Endothelial cell of umbilical vein (primary cell): ENCODE measurements around the gene FAM20A. TPM values are rescaled to one million over a fixed set of nuclear protein-coding genes. Genes with fewer than 3 reads are reported as not detected.
"Not testable (repeated sequence)": the region's sequence is repeated elsewhere in the genome, so short reads cannot be mapped to it uniquely, and the experiment has no call there.

Experiments used
- BruUV-seq: library from RNA; stranded (reverse); fragments of 400-500 nt; replicated peaks from 2 replicates; lab custom pipeline; 2021; lab: Mats Ljungman, UMichigan
- CTCF ChIA-PET: fragments of 300-600, 350-600 bp; sonication (Branson Sonifier 250); formaldehyde crosslinking; loops from one replicate; lab custom pipeline; 2021; ENCODE audit warnings: antibody characterized with exemption, inconsistent platforms; lab: Charles Lee
- POLR2A ChIA-PET: fragments of 300-600, 350-600 bp; sonication (Branson Sonifier 250); formaldehyde crosslinking; loops from one replicate; lab custom pipeline; 2021; ENCODE audit warnings: antibody characterized with exemption, inconsistent platforms; lab: Charles Lee
- DNase-seq: peaks from one replicate; pipeline ENCODE4 v3.0.0-alpha.2; 2011; ENCODE audit warnings: low read depth, low spot score
- FAIRE-seq: peaks from 2 replicates; lab custom pipeline; 2011; peaks lifted over from hg19 to GRCh38; lab: Jason Lieb, UNC
- H2AFZ ChIP-seq: 2 replicates; pipeline ENCODE4 v1.6.0; 2012; ENCODE audit warnings: low read depth, low read length, control low read depth, inconsistent platforms
- H3K27ac ChIP-seq: 2 replicates; pipeline ENCODE4 v1.5.1; 2011; ENCODE audit warnings: low read depth, mild to moderate bottlenecking, control low read depth, low read length, moderate library complexity; ENCODE audit not compliant: insufficient read depth
- H3K27me3 ChIP-seq, 2 experiments: 2 replicates each; pipeline versions ENCODE4 v1.6.0 to v1.6.1; 2011; ENCODE audit warnings: low read length in 2 of 2, mixed read lengths in 1 of 2; ENCODE audit not compliant: control insufficient read depth in 2 of 2, insufficient read depth in 2 of 2
- H3K36me3 ChIP-seq, 2 experiments: 2 replicates in 1 of 2; 3 replicates in 1 of 2; pipeline ENCODE4 v1.5.1; 2011; ENCODE audit warnings: low read length in 2 of 2, mild to moderate bottlenecking in 1 of 2, moderate library complexity in 1 of 2; ENCODE audit not compliant: control insufficient read depth in 2 of 2, insufficient read depth in 2 of 2; ENCODE audit errors: extremely low read depth in 1 of 2
- H3K4me1 ChIP-seq: 3 replicates; pipeline ENCODE4 v1.5.1; 2011; ENCODE audit warnings: mild to moderate bottlenecking, low read length; ENCODE audit not compliant: control insufficient read depth, insufficient read depth; ENCODE audit errors: extremely low read depth
- H3K4me2 ChIP-seq: 2 replicates; pipeline ENCODE4 v1.6.1; 2011; ENCODE audit warnings: low read length, control low read depth, mixed read lengths; ENCODE audit not compliant: insufficient read depth
- H3K4me3 ChIP-seq, 3 experiments: fragments of 200-600 bp in 1 of 3; sonication (generic), shearing (Covaris generic) in 1 of 3; replicated peaks in 1 of 3; 2 replicates each; pipeline ENCODE4 v1.5.1; 2011 to 2016; ENCODE audit warnings: control low read depth in 3 of 3, low read length in 3 of 3, mild to moderate bottlenecking in 2 of 3, inconsistent platforms in 1 of 3, low read depth in 1 of 3, moderate library complexity in 1 of 3; ENCODE audit not compliant: insufficient read depth in 1 of 3
- H3K79me2 ChIP-seq: 2 replicates; pipeline ENCODE4 v1.6.0; 2012; ENCODE audit warnings: low read length, inconsistent platforms; ENCODE audit not compliant: control insufficient read depth, insufficient read depth
- H3K9ac ChIP-seq: replicated peaks from 2 replicates; pipeline ENCODE3; 2011; ENCODE audit warnings: low read length, control low read depth; ENCODE audit not compliant: insufficient read depth; ENCODE audit errors: extremely low read depth
- H3K9me1 ChIP-seq: replicated peaks from 3 replicates; pipeline ENCODE4 v1.6.0; 2011; ENCODE audit warnings: mild to moderate bottlenecking, low read length; ENCODE audit not compliant: control insufficient read depth, insufficient read depth; ENCODE audit errors: extremely low read depth
- H3K9me3 ChIP-seq: replicated peaks from 2 replicates; pipeline ENCODE4 v1.5.1; 2012; ENCODE audit warnings: low read length, inconsistent platforms; ENCODE audit not compliant: control insufficient read depth, insufficient read depth
- H4K20me1 ChIP-seq: replicated peaks from 2 replicates; pipeline ENCODE3; 2011; ENCODE audit warnings: mild to moderate bottlenecking, low read length; ENCODE audit not compliant: control insufficient read depth, insufficient read depth; ENCODE audit errors: extremely low read depth
- EZH2 ChIP-seq: IDR thresholded peaks from 2 replicates; pipeline ENCODE4 v1.6.1; 2012; ENCODE audit warnings: borderline replicate concordance, low read depth, mild to moderate bottlenecking, moderate library complexity, low read length, inconsistent platforms; ENCODE audit not compliant: severe bottlenecking
- FOS ChIP-seq: IDR thresholded peaks from 2 replicates; pipeline ENCODE4 v1.6.1; 2011; ENCODE audit warnings: mild to moderate bottlenecking, low read length, moderate library complexity, borderline replicate concordance; ENCODE audit not compliant: insufficient read depth
- GATA2 ChIP-seq: IDR thresholded peaks from 2 replicates; pipeline ENCODE4 v1.7.0; 2011; ENCODE audit warnings: low read depth, mild to moderate bottlenecking, moderate library complexity, mixed read lengths, low read length; ENCODE audit not compliant: insufficient read length, insufficient read depth
- JUN ChIP-seq: IDR thresholded peaks from 2 replicates; pipeline ENCODE4 v1.6.1; 2011; ENCODE audit warnings: borderline replicate concordance, low read depth; ENCODE audit not compliant: insufficient read length, insufficient read depth
- MYC ChIP-seq: IDR thresholded peaks from one replicate; pipeline ENCODE4 v1.6.1; 2011; ENCODE audit warnings: mild to moderate bottlenecking, low read depth, low read length
- POLR2A ChIP-seq: IDR thresholded peaks from 2 replicates; pipeline ENCODE4 v1.6.1; 2012; ENCODE audit warnings: low read depth, mild to moderate bottlenecking, control low read depth, low read length
- POLR2AphosphoS5 ChIP-seq: IDR thresholded peaks from 2 replicates; pipeline ENCODE4 v1.6.1; 2012; ENCODE audit warnings: low read depth, mild to moderate bottlenecking, control low read depth, low read length, moderate library complexity; ENCODE audit not compliant: insufficient read depth
- dilution Hi-C: fragments of 300-500 bp; cut with MboI; formaldehyde crosslinking; loops from one replicate; pipeline ENCODE4 v1.15.0; 2019; ENCODE audit warnings: low sequenced_read_pairs; ENCODE audit not compliant: extremely low pct_ligation_motif_present
- intact Hi-C: fragments of 100-400 bp; cut with micrococcal nuclease; formaldehyde crosslinking; loops from one replicate; pipeline ENCODE4 v1.10.0; 2022
- polyA plus RNA-seq, 4 experiments: library from polyadenylated mRNA; depleted of rRNA in 3 of 4; stranded (reverse) in 3 of 4; unstranded in 1 of 4; fragments of >200 nt; gene quantifications; 2 replicates each; pipeline versions ENCODE4 v1.2.1 to v1.2.3, GENCODE V29; 2011 to 2012; ENCODE audit warnings: missing spikeins in 1 of 4
- total RNA-seq: library from RNA; stranded (reverse); gene quantifications from 2 replicates; pipeline ENCODE4 v1.2.3, GENCODE V29; 2021
- TF ChIP-seq, protein P1 (sequence below), 2 donors: IDR thresholded peaks; 1 replicate in 1 of 2; 2 replicates in 1 of 2; pipeline ENCODE4 v1.5.1; 2011; ENCODE audit warnings: low read length in 2 of 2, mild to moderate bottlenecking in 2 of 2, moderate library complexity in 2 of 2, control low read depth in 1 of 2, inconsistent platforms in 1 of 2, low read depth in 1 of 2; ENCODE audit not compliant: insufficient read depth in 1 of 2; ENCODE audit errors: extremely low read depth in 1 of 2
- TF ChIP-seq, protein P2 (sequence below): IDR thresholded peaks from 2 replicates; pipeline ENCODE4 v1.6.1; 2011; ENCODE audit not compliant: insufficient read depth, insufficient read length

The FAM20A gene
- total and polyA plus RNA-seq, 2 donors (not counting 3 experiments of a cell fraction or from before 2014, with no cell fraction given): not detected

DNA sequence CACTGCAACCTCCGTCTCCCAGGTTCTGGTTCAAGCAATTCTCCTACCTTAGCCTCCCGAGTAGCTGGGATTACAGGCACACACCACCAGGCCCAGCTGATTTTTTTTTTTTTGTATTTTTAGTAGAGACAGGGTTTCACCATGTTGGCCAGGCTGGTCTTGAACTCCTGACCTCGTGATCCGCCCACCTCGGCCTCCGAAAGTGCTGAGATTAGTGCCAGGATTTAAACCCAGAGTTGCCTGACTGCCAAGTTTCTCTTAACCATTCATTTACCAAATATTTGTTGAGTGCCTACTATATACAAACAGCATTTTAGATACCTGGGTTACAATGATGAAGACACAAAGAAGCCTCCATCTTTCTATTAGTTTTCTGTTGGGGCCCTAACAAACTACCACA lies 18.3 kb downstream of the FAM20A start:
- H3K4me1 ChIP-seq, H3K36me3 ChIP-seq, CTCF ChIA-PET, H3K9me3 ChIP-seq, H3K9me1 ChIP-seq, H4K20me1 ChIP-seq, H3K9ac ChIP-seq, H3K27ac ChIP-seq, H2AFZ ChIP-seq, dilution Hi-C loops, H3K79me2 ChIP-seq, H3K27me3 ChIP-seq, DNase-seq, intact Hi-C loops, H3K4me2 ChIP-seq, FAIRE-seq, POLR2A ChIA-PET, H3K4me3 ChIP-seq, BruUV-seq: not testable (repeated sequence)

DNA sequence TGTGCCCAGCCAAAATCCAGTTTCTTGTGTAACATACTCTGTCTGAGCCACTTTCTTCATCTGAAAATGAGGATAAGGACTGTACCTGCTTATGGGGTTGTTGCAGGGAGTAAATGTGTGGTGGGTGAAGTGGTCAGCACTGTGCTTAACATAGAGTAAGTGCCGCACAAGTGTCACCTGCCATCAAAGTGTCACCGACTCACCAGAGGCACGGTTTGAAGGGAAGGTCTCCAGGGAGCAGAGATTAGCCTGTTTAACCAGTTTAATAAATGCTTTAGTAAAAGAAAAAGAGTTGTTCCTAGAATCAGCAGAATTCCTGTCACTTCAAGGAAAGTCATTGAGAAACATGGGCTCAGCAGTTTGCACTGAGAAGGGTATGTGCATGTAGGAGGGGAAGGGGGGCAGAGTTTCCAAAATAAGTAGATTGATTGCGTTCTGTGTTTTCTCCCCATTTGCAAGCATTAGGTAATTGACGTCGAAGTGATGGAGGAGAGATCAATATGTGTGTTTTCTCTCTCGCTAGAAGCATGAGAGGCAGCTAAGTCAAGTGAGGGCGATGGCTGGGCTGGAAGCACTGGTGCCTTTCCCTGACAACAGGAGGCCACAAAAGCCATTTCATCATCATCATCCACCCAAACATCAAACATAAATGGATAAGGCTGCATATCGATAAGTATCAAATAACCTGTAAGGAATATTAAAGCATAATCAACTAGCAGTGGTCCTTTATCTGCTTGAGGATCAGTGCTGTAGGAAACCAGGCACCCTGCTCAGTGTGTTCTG lies 19.1 kb downstream of the FAM20A start:
- dilution Hi-C loops (no loop called here), intact Hi-C loops (no loop called here)
- FAIRE-seq (no peak), DNase-seq (no peak)
- Histone ChIP-seq H2AFZ (no peak overlapping the region), H3K79me2 (no peaks in the 10 kb centered on the region), H4K20me1 (no peaks in the 10 kb centered on the region), H3K36me3 (no peaks in the 10 kb centered on the region), H3K4me3 (no peak overlapping the region), H3K4me1 (no peaks in the 10 kb centered on the region), H3K27ac (no peak overlapping the region), H3K9me3 (no peaks in the 10 kb centered on the region), H3K9me1 (no peaks in the 10 kb centered on the region), H3K9ac (no peak overlapping the region), H3K4me2 (no peak overlapping the region), H3K27me3 (peaks cover 4 to 8% of the 10 kb centered on the region in 2 experiments)
- POLR2A ChIA-PET: no interaction called here
- TF ChIP-seq FOS: no peak
- TF ChIP-seq, protein P1, sequence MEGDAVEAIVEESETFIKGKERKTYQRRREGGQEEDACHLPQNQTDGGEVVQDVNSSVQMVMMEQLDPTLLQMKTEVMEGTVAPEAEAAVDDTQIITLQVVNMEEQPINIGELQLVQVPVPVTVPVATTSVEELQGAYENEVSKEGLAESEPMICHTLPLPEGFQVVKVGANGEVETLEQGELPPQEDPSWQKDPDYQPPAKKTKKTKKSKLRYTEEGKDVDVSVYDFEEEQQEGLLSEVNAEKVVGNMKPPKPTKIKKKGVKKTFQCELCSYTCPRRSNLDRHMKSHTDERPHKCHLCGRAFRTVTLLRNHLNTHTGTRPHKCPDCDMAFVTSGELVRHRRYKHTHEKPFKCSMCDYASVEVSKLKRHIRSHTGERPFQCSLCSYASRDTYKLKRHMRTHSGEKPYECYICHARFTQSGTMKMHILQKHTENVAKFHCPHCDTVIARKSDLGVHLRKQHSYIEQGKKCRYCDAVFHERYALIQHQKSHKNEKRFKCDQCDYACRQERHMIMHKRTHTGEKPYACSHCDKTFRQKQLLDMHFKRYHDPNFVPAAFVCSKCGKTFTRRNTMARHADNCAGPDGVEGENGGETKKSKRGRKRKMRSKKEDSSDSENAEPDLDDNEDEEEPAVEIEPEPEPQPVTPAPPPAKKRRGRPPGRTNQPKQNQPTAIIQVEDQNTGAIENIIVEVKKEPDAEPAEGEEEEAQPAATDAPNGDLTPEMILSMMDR (IDR thresholded peaks at IDR 0.05; ENCODE audit: extremely low read depth in 1 of 2, insufficient read depth in 1 of 2, low read depth in 1 of 2, low read length in 2 of 2): no peak
- no peak for TF ChIP-seq GATA2
- no peak for TF ChIP-seq EZH2
- TF ChIP-seq POLR2A: no peak
- TF ChIP-seq JUN: no peak
- TF ChIP-seq POLR2AphosphoS5: no peak
- TF ChIP-seq, protein P2, sequence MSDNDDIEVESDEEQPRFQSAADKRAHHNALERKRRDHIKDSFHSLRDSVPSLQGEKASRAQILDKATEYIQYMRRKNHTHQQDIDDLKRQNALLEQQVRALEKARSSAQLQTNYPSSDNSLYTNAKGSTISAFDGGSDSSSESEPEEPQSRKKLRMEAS: no peak
- no peak for TF ChIP-seq MYC
- CTCF ChIA-PET: no interaction called here
- BruUV-seq: no TSS peak
